ENCODE results near the gene TCF12. TPM values are rescaled to one million over a fixed set of nuclear protein-coding genes. Genes with fewer than 3 reads are reported as not detected.

Gene TCF12
- total RNA-seq, 1 donor from 2014 or later: 106 TPM

DNA sequence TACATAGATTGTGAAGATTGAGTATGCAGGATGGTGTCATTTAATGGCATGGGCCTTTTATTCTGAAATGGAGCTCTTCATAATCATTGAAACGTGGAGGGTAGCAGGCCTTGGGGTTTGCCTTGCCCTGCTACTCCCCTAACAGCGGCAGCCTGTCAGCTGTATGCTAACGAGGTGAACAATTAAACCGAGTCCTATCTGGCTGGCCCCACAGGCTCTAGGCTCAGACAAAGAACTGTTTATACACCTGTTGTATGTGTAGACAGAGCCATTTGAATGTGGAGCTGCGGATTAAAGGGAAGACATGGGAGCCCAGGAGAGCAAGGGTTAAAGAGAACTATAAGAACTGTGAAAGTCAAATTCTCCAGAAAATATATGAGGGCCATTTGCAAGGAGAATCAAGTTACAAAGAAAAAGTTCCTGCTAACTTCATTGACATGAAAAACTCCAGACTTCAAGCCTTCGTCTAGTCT, 341.2 kb downstream of the TCF12 start:
- no peaks in the 10 kb centered on the region for H3K9me3 Mint-ChIP-seq (ENCODE audit: low read depth)
- no peak for DNase-seq (ENCODE audit: low spot score)
- peaks cover 12% of the 10 kb centered on the region for H3K36me3 Mint-ChIP-seq (ENCODE audit: low read depth)
- H3K4me3 Mint-ChIP-seq (ENCODE audit: unreplicated experiment): no peak overlapping the region
- peak overlapping the region; percentile 77 for H3K27ac Mint-ChIP-seq (ENCODE audit: unreplicated experiment)
- H3K4me1 Mint-ChIP-seq (ENCODE audit: low read depth): peaks cover 17% of the 10 kb centered on the region
- H3K27me3 Mint-ChIP-seq (ENCODE audit: low read depth): no peaks in the 10 kb centered on the region
- TF ChIP-seq, protein P1, sequence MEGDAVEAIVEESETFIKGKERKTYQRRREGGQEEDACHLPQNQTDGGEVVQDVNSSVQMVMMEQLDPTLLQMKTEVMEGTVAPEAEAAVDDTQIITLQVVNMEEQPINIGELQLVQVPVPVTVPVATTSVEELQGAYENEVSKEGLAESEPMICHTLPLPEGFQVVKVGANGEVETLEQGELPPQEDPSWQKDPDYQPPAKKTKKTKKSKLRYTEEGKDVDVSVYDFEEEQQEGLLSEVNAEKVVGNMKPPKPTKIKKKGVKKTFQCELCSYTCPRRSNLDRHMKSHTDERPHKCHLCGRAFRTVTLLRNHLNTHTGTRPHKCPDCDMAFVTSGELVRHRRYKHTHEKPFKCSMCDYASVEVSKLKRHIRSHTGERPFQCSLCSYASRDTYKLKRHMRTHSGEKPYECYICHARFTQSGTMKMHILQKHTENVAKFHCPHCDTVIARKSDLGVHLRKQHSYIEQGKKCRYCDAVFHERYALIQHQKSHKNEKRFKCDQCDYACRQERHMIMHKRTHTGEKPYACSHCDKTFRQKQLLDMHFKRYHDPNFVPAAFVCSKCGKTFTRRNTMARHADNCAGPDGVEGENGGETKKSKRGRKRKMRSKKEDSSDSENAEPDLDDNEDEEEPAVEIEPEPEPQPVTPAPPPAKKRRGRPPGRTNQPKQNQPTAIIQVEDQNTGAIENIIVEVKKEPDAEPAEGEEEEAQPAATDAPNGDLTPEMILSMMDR (IDR thresholded peaks at IDR 0.05): no peak

DNA sequence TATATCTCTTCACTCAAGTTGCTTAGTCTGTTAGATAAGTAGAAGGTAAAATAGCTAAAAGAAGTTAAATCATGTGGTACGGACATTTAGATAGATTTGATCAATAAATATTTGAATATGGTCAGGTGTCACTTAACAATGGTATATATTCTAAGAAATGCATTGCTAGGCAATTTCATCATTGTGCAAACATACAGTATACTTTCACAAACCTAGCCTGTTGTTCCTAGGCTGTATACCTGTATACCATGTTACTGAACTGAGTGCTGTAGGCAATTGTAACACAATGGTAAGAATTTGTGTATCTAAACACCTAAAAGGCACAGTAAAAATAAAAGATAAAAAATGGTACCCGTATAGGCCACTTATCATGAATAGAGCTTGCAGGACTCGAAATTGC, 345.1 kb downstream of the TCF12 start:
- H3K27me3 Mint-ChIP-seq (ENCODE audit: low read depth): no peaks in the 10 kb centered on the region
- H3K27ac Mint-ChIP-seq (ENCODE audit: unreplicated experiment): no peak overlapping the region
- H3K36me3 Mint-ChIP-seq (ENCODE audit: low read depth): peaks cover 14% of the 10 kb centered on the region
- DNase-seq (ENCODE audit: low spot score): no peak
- peaks cover 23% of the 10 kb centered on the region for H3K4me1 Mint-ChIP-seq (ENCODE audit: low read depth)
- TF ChIP-seq, protein P1 (IDR thresholded peaks at IDR 0.05): no peak
- H3K4me3 Mint-ChIP-seq (ENCODE audit: unreplicated experiment): no peak overlapping the region
- no peaks in the 10 kb centered on the region for H3K9me3 Mint-ChIP-seq (ENCODE audit: low read depth)

DNA sequence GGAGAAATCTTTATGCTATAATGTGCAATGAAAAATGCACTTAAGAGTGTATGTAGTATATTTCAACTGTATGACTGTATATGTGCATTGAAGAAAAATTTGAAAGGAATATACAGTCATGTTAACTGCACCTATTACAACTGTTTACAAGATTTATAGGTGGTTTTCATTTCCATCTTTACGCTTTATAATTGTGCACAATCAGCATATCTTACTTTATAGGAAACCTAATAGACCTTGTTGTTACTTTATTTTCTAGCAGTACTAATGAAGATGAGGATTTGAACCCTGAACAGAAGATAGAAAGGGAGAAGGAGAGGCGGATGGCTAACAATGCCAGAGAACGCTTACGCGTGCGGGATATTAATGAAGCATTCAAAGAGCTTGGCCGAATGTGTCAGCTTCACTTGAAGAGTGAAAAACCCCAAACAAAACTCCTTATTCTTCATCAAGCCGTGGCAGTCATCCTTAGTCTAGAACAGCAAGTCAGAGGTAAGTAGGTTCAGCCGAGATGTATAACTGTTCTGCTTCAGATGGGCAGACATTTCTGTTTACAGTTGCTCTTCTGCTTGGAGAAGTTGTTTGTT, 354.4 kb downstream of the TCF12 start:
- no peak overlapping the region for H3K27ac Mint-ChIP-seq (ENCODE audit: unreplicated experiment)
- peaks cover 2% of the 10 kb centered on the region for H3K9me3 Mint-ChIP-seq (ENCODE audit: low read depth)
- DNase-seq (ENCODE audit: low spot score): no peak
- H3K4me3 Mint-ChIP-seq (ENCODE audit: unreplicated experiment): no peak overlapping the region
- peaks cover 24% of the 10 kb centered on the region for H3K36me3 Mint-ChIP-seq (ENCODE audit: low read depth)
- TF ChIP-seq, protein P1 (IDR thresholded peaks at IDR 0.05): no peak
- no peaks in the 10 kb centered on the region for H3K27me3 Mint-ChIP-seq (ENCODE audit: low read depth)
- H3K4me1 Mint-ChIP-seq (ENCODE audit: low read depth): peaks cover 12% of the 10 kb centered on the region

DNA sequence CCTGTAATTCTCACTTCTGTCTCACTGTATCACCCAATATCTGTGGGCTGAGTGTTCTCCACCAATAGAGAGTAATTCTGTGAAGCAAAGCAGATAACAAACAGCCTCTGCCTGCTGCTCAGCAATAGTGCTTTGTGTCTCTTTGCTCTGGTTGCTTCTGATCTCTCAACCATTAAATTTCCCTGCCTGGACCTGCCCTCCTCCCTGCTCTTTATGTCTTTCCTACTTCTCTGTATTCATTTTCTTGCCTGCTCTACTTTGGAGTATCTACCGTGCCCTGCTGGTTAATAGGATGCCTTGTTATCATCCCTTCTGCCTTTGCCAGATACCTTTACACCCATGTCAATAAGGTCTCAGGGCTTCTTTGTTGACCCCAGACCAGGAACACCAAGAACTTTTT, 355.0 kb downstream of the TCF12 start:
- Mint-ChIP-seq H3K27me3 (ENCODE audit: low read depth) (no peaks in the 10 kb centered on the region), H3K36me3 (ENCODE audit: low read depth) (peaks cover 25% of the 10 kb centered on the region), H3K4me1 (ENCODE audit: low read depth) (peaks cover 7% of the 10 kb centered on the region), H3K27ac (ENCODE audit: unreplicated experiment) (no peak overlapping the region), H3K4me3 (ENCODE audit: unreplicated experiment) (no peak overlapping the region), H3K9me3 (ENCODE audit: low read depth) (peaks cover 2% of the 10 kb centered on the region)
- TF ChIP-seq, protein P1 (IDR thresholded peaks at IDR 0.05): no peak
- DNase-seq (ENCODE audit: low spot score): no peak

DNA sequence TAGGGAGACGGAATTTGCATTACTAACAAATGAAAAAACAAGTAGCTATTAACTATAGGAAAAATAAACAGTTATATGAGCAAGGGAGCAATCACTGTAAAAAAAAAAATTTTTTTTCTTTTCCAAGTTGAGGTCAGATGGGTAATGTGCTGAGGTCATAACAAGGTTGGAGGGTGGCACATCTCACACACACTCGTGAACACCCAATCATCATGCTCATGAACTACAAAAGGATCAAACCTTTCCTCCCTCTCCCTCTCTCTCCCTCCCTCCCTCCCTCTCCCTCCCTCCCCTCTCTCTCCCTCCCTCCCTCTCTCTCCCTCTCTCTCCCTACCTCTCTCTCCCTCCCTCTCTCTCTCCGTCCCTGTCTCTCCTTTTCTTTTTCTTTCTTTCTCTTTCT, 360.0 kb downstream of the TCF12 start:
- peaks cover 32% of the 10 kb centered on the region for H3K36me3 Mint-ChIP-seq (ENCODE audit: low read depth)

More for the DNA sequence above, 360.0 kb downstream of the TCF12 start:
- Mint-ChIP-seq H3K27me3 (ENCODE audit: low read depth) (no peaks in the 10 kb centered on the region), H3K9me3 (ENCODE audit: low read depth) (no peaks in the 10 kb centered on the region), H3K4me3 (ENCODE audit: unreplicated experiment) (no peak overlapping the region), H3K27ac (ENCODE audit: unreplicated experiment) (no peak overlapping the region), H3K4me1 (ENCODE audit: low read depth) (no peaks in the 10 kb centered on the region)
- no peak for DNase-seq (ENCODE audit: low spot score)
- TF ChIP-seq, protein P1 (IDR thresholded peaks at IDR 0.05): no peak

Measured in chondrocyte (in vitro differentiated cells).